SK-N-SH (cell line): ENCODE data around the gene INHBB. TPM values are rescaled to one million over a fixed set of nuclear protein-coding genes. Genes with fewer than 3 reads are reported as not detected.

Experiments
- CTCF ChIA-PET: fragments of 300-600, 350-600 bp; formaldehyde crosslinking; extraction: SDS; loops from one replicate; lab custom pipeline; 2021; lab: Yijun Ruan, JAX
- POLR2A ChIA-PET: fragments of 350-600 bp; sonication (Branson Sonifier 250); formaldehyde crosslinking; extraction: SDS; loops from one replicate; lab custom pipeline; 2020; ENCODE audit warnings: antibody characterized with exemption, inconsistent platforms; lab: Yijun Ruan, JAX
- DNase-seq: peaks from one replicate; pipeline ENCODE4 v3.0.0; 2012
- H2AFZ ChIP-seq: fragments of 200-600 bp; sonication (generic); 2 replicates; pipeline ENCODE4 v1.8.1; 2016; ENCODE audit warnings: antibody characterized with exemption, mild to moderate bottlenecking, low read depth
- H3F3A ChIP-seq: fragments of 200-600 bp; sonication (generic); replicated peaks from 2 replicates; pipeline ENCODE3; 2016; ENCODE audit warnings: antibody characterized with exemption, mild to moderate bottlenecking; ENCODE audit not compliant: insufficient read depth
- H3K27ac ChIP-seq, 2 experiments: fragments of 200-500 bp in 1 of 2; fragments of 200-600 bp in 1 of 2; sonication (Bioruptor generic) in 1 of 2; sonication (generic), shearing (Covaris generic) in 1 of 2; 2 replicates each; pipeline versions ENCODE4 v1.5.1 to v1.6.1; 2014 to 2016; ENCODE audit warnings: low read depth in 2 of 2, inconsistent platforms in 1 of 2, low read length in 1 of 2, mild to moderate bottlenecking in 1 of 2, mixed read lengths in 1 of 2
- H3K27me3 ChIP-seq: fragments of 200-600 bp; sonication (generic), shearing (Covaris generic); 2 replicates; pipeline ENCODE4 v1.6.1; 2016; ENCODE audit warnings: mixed run types; ENCODE audit not compliant: insufficient read depth
- H3K36me3 ChIP-seq, 2 experiments: fragments of 200-500 bp in 1 of 2; fragments of 200-600 bp in 1 of 2; sonication (Bioruptor generic) in 1 of 2; sonication (generic) in 1 of 2; replicated peaks in 1 of 2; 2 replicates each; pipeline versions ENCODE3 to v1.5.1; 2014 to 2016; ENCODE audit warnings: low read length in 1 of 2, mild to moderate bottlenecking in 1 of 2; ENCODE audit not compliant: insufficient read depth in 2 of 2, control insufficient read depth in 1 of 2
- H3K4me1 ChIP-seq, 2 experiments: fragments of 200-500 bp in 1 of 2; fragments of 200-600 bp in 1 of 2; sonication (Bioruptor generic) in 1 of 2; sonication (generic), shearing (Covaris generic) in 1 of 2; 2 replicates each; pipeline versions ENCODE4 v1.5.1 to v1.6.1; 2014 to 2016; ENCODE audit warnings: low read depth in 1 of 2, low read length in 1 of 2, mixed run types in 1 of 2; ENCODE audit not compliant: insufficient read depth in 2 of 2, control insufficient read depth in 1 of 2
- H3K4me2 ChIP-seq: fragments of 200-600 bp; sonication (generic), shearing (Covaris generic); 2 replicates; pipeline ENCODE4 v1.6.1; 2017; ENCODE audit warnings: mixed run types
- H3K4me3 ChIP-seq, 2 experiments: fragments of 200-500 bp in 1 of 2; fragments of 200-600 bp in 1 of 2; sonication (Bioruptor generic) in 1 of 2; sonication (generic), shearing (Covaris generic) in 1 of 2; 2 replicates each; pipeline versions ENCODE4 v1.5.1 to v1.8.1; 2014 to 2016; ENCODE audit warnings: low read depth in 2 of 2, inconsistent platforms in 1 of 2, low read length in 1 of 2, mild to moderate bottlenecking in 1 of 2, mixed read lengths in 1 of 2, moderate library complexity in 1 of 2
- H3K79me2 ChIP-seq: fragments of 200-600 bp; sonication (generic); 2 replicates; pipeline ENCODE4 v1.8.1; 2017; ENCODE audit warnings: mild to moderate bottlenecking; ENCODE audit not compliant: insufficient read depth
- H3K9ac ChIP-seq: fragments of 200-600 bp; sonication (generic); 2 replicates; pipeline ENCODE4 v1.6.1; 2017; ENCODE audit warnings: mixed run types
- H3K9me2 ChIP-seq: fragments of 200-600 bp; sonication (generic); 2 replicates; pipeline ENCODE4 v1.6.1; 2017; ENCODE audit warnings: mixed run types
- H3K9me3 ChIP-seq: fragments of 200-600 bp; sonication (generic); 2 replicates; pipeline ENCODE4 v1.6.1; 2017; ENCODE audit warnings: mixed run types, mild to moderate bottlenecking, moderate library complexity
- H4K20me1 ChIP-seq: fragments of 200-600 bp; sonication (generic); 2 replicates; pipeline ENCODE4 v1.6.1; 2017; ENCODE audit warnings: mild to moderate bottlenecking, mixed run types; ENCODE audit not compliant: insufficient read depth
- EZH2phosphoT487 ChIP-seq: fragments of 200-600 bp; sonication (generic); IDR thresholded peaks from 2 replicates; pipeline ENCODE4 v1.6.1; 2017; ENCODE audit warnings: low read depth, mixed run types, mild to moderate bottlenecking, antibody characterized with exemption, moderate library complexity, borderline replicate concordance
- FOSL2 ChIP-seq: IDR thresholded peaks from 2 replicates; pipeline ENCODE4 v1.4.0; 2012; ENCODE audit warnings: low read depth, mild to moderate bottlenecking, moderate library complexity, borderline replicate concordance
- FOXM1 ChIP-seq: IDR thresholded peaks from 2 replicates; pipeline ENCODE4 v1.4.0; 2012; ENCODE audit warnings: low read depth, mild to moderate bottlenecking
- PBX3 ChIP-seq: IDR thresholded peaks from 2 replicates; pipeline ENCODE4; 2012
- RAD21 ChIP-seq: IDR thresholded peaks from 2 replicates; pipeline ENCODE4 v1.6.1; 2012; ENCODE audit warnings: mild to moderate bottlenecking, low read length
- RCOR1 ChIP-seq: fragments of 150-350 bp; IDR thresholded peaks from 2 replicates; pipeline ENCODE4 v1.6.1; 2017; ENCODE audit warnings: antibody characterized with exemption, low read length
- REST ChIP-seq: IDR thresholded peaks from 2 replicates; pipeline ENCODE4 v1.6.1; 2012; ENCODE audit warnings: mild to moderate bottlenecking, low read depth, low read length, moderate library complexity
- RFX5 ChIP-seq: IDR thresholded peaks from 2 replicates; pipeline ENCODE4 v1.6.1; 2012; ENCODE audit warnings: mild to moderate bottlenecking, improper control_type of control experiment, low read length
- RXRA ChIP-seq: IDR thresholded peaks from 2 replicates; pipeline ENCODE4 v1.4.0; 2012; ENCODE audit warnings: low read depth, mild to moderate bottlenecking, borderline replicate concordance
- SMC3 ChIP-seq: IDR thresholded peaks from 2 replicates; pipeline ENCODE4 v1.6.1; 2012; ENCODE audit warnings: low read depth, low read length, improper control_type of control experiment
- TAF1 ChIP-seq: IDR thresholded peaks from 2 replicates; pipeline ENCODE4 v1.6.1; 2012; ENCODE audit warnings: low read depth, mild to moderate bottlenecking, low read length, moderate library complexity, borderline replicate concordance
- TCF12 ChIP-seq: IDR thresholded peaks from 2 replicates; pipeline ENCODE4 v1.4.0; 2012
- ZBTB33 ChIP-seq: IDR thresholded peaks from 2 replicates; pipeline ENCODE4 v1.4.0; 2012; ENCODE audit warnings: low read depth, borderline replicate concordance
- WGBS: methylation state at CpG from one replicate; pipeline ENCODE4 v1.1.6; 2017; ENCODE audit warnings: low lambda C conversion rate; 5-methylcytosine and 5-hydroxymethylcytosine counted together
- polyA plus RNA-seq, 3 experiments: library from polyadenylated mRNA; depleted of rRNA; stranded (reverse); fragments of >200 nt; gene quantifications; 2 replicates each; pipeline ENCODE4 v1.2.3, GENCODE V29; 2012
- TF ChIP-seq, protein P1 (sequence below): IDR thresholded peaks from 2 replicates; pipeline ENCODE4 v1.4.0; 2012; ENCODE audit warnings: low read depth
- TF ChIP-seq, protein P2 (sequence below): fragments of 200-600 bp; sonication (generic); IDR thresholded peaks from 2 replicates; pipeline ENCODE4 v1.6.1; 2017; ENCODE audit warnings: antibody characterized with exemption, mild to moderate bottlenecking, moderate library complexity

Gene INHBB
- polyA plus RNA-seq, 1 of the 3 experiments (the other 2 are of a cell fraction): 0.03 TPM

DNA sequence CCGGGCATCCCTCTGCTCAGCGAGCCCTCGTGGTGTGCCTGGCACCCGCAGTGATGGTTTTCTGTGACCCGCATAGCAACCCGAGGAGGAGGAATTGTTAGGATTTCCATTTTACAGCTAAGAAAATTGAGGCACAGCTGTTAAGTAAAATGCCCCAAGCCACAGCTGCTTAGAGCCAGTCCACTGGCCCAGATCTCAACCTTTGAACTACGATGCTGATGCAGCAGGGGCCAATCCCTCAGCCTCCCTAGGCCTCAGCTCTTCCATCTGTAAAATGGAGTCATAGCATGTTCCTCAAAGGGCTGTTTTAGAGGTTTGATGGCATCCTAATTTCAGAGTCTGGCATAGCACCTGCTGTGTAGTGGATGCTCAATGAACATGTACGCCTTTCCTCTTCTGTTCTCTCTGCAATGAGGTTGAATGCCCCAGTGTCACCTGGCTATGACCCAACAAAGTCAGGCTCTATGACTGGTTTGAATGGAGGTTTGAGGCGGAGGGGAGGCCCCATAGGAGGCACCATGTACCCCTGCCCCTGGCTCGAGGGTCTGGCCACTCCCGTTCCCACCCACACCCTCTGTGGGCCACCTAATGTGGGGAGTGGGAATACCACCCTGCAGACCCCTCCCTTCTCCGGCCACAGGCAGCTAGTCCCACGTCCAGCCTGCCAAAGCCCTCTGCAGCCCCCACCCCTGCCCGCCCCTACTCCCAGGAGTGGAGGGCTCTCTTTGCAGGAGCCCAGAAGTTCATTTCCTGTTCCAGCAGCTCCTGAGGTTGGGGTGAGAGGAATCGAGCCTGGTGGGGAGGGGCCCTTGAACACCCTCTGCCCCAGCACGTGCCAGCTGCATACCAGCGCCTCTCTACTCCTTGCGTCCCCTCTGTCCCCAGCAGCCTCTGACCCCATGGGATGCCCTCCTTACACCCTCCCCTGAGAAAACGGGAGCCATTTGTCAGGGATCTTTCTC, 31.0 kb downstream of the INHBB start:
- H3K9ac ChIP-seq: no peak overlapping the region
- ChIA-PET POLR2A (no interaction called here), CTCF (interaction anchor here (1.0 kb wide), 1 partner anchor 34 kb away, joined by 5 read pairs; no protein-coding TSS in a partner anchor)
- H3K9me2 ChIP-seq: no peaks in the 10 kb centered on the region
- no peaks in the 10 kb centered on the region for H3K9me3 ChIP-seq
- no peaks in the 10 kb centered on the region; a peak in 1 of 4 replicates for H3K4me1 ChIP-seq
- no peak overlapping the region for H3K27ac ChIP-seq
- no peak overlapping the region for H3K4me3 ChIP-seq
- H3K4me2 ChIP-seq: no peak overlapping the region
- WGBS: 52% methylated on average over 14 of the region's 19 CpGs
- no peak for DNase-seq
- H3K36me3 ChIP-seq: no peaks in the 10 kb centered on the region
- no peak overlapping the region for H2AFZ ChIP-seq
- TF ChIP-seq EZH2phosphoT487 (no peak), PBX3 (no peak), RAD21 (no peak), FOXM1 (no peak), RFX5 (no peak), TCF12 (no peak), ZBTB33 (no peak), REST (no peak), SMC3 (no peak), RXRA (no peak), FOSL2 (no peak), TAF1 (no peak), RCOR1 (no peak)
- TF ChIP-seq, protein P1, sequence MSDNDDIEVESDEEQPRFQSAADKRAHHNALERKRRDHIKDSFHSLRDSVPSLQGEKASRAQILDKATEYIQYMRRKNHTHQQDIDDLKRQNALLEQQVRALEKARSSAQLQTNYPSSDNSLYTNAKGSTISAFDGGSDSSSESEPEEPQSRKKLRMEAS: no peak
- TF ChIP-seq, protein P2, sequence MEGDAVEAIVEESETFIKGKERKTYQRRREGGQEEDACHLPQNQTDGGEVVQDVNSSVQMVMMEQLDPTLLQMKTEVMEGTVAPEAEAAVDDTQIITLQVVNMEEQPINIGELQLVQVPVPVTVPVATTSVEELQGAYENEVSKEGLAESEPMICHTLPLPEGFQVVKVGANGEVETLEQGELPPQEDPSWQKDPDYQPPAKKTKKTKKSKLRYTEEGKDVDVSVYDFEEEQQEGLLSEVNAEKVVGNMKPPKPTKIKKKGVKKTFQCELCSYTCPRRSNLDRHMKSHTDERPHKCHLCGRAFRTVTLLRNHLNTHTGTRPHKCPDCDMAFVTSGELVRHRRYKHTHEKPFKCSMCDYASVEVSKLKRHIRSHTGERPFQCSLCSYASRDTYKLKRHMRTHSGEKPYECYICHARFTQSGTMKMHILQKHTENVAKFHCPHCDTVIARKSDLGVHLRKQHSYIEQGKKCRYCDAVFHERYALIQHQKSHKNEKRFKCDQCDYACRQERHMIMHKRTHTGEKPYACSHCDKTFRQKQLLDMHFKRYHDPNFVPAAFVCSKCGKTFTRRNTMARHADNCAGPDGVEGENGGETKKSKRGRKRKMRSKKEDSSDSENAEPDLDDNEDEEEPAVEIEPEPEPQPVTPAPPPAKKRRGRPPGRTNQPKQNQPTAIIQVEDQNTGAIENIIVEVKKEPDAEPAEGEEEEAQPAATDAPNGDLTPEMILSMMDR: no peak
- no peaks in the 10 kb centered on the region for H3F3A ChIP-seq
- no peaks in the 10 kb centered on the region for H3K79me2 ChIP-seq
- no peaks in the 10 kb centered on the region for H4K20me1 ChIP-seq
- H3K27me3 ChIP-seq: peaks cover 6% of the 10 kb centered on the region
